NOMO-1 treated with DMSO at 0.1 percent for 48 hours (cell line): Measurements from ENCODE around the gene ARL14EP.

Source experiments
- DNase-seq: peaks from one replicate; lab custom pipeline; 2025; ENCODE audit not compliant: unreplicated experiment; lab: John Stamatoyannopoulos, UW

Gene ARL14EP

DNA sequence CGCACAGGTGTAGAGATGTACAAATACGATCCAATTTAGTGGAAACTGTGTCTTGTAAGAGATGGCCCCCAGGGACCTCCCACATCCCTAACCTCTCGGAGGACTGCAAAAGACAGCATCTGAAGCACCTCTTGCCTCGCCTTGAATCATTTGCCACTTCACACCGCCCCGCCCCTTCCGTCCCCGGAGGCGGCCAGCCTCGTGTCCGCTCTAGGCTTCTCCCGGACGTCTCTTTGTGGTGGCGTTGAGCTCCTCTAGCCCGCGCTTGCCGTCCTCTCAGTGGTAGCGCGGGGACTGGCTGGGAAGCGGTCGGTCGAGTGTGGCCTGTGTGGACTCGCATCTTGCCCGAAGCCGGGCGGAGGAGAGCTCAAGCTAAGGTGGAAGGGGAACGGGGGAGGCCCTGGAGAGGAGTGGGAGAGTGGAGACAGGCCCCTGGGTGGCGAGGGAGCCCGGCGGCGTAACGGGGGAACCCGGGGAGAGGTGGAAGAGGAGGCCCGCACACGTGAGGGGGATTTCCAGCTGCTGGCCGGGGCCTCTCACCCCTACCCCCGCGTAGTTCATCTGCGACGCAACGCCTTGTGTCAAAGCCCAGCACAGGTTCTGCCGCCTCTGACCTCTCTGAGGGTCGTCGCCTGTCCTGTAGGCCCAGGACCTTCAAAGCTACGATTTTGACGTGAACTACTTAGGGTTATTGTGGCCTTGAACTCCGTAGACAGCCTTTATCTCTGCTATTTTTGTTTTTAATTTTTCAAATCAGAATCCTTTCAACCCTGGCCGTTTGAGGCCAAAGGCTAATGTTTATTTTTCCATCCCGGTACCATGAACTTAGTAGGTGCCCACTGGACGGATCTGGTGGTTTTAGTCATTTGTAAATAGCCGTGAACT is at the start of gene ARL14EP:
Gene ARL14EP, plus strand, starts transcription at position 279 of the 885 bp plus-strand sequence. CDS start 7,845 bp downstream, outside the sequence.
- DNase-seq, result peak; percentile 90

DNA sequence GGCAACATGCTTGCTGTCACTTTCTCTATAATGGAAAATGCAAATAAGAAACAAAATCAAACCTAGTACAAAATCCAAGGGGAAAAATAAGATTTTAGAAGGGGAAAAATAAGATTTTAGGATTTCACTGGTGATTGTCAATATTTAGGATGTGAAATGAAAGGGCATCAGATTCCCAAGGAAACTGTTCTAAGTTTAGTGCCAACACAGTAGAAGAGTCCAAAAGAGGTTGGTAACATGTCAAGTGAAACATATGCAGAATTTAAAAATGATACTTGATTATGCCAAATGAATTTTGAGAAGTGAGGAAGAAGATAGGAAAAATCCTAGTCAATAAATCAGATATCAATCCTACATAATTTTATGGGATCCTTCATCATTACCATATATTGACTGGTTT is 45.7 kb upstream of the ARL14EP start:
- DNase-seq, result no peak

DNA sequence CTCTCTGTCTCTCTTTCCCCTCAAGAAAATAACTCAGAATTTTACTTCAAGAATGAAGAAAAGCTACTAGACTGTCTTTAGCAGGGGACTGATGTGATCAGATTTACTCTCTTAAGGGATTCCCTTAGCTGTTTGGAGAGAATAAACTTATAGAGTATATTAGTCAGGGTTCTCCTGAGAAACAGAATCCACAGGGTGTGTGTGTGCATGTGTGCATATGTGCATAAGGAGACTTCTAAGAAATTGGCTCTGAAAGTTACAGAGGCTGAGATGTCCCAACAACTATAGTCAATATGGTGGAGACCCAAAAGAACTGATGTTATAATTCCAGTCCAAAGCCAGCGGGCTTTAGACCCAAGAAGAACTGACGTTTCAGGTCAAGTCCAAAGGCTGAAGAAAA is 43.1 kb upstream of the ARL14EP start:
- no peak for DNase-seq

DNA sequence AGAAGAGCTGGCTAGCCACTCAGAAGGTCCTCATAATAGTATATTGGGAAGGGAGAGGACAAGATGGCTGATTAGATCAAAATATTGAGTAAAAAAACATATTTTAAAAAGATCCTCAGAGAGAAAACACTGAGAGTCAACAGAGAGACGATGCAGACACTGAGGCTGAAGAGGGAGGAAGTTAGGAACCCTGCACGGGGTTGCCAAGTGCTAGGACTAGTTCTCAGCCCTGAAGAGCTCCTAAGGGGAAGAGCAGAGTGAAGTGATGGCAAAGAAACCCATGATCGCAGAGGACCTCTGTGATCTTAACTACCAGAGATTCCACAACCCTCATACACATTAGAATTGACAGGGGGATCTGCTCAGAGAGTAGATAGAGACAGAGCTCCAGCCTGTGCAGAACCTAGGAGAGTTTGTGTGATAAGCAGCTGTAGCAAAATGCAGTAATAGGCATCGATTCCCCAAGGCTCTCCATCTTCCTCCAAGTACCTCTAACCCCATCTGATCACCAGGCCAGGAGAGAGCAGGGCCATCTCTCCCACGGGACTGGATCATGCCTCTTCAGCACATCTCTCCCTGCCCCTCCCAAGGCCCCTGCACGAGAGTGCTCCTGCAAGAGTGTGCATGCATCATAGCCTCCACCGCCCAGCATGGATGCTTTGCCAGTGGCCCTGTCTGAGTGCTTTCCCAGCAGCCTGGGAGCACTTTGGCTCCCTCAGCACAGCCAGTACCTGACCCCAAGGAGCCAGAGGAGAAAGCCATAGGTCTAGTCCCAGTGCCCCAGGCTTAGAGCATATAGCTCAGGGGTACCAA is 41.2 kb upstream of the ARL14EP start:
- no peak for DNase-seq

DNA sequence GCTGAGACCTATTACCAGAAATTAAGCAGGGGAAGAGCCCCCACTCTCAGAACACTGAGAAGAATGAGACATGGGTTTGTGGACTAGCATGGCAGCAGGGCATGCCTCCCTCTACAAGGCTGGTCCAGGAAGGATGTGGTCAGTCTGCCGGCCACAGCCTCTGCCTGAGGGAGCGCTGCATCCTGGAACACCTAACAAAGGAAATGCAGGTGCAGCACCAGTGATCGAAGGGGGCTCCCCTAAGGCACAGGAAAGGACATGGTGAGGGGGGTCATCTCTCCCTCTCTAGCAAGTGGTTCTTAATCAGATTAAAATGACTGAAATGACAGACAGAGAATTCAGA is 40.6 kb upstream of the ARL14EP start:
- DNase-seq, result no peak

DNA sequence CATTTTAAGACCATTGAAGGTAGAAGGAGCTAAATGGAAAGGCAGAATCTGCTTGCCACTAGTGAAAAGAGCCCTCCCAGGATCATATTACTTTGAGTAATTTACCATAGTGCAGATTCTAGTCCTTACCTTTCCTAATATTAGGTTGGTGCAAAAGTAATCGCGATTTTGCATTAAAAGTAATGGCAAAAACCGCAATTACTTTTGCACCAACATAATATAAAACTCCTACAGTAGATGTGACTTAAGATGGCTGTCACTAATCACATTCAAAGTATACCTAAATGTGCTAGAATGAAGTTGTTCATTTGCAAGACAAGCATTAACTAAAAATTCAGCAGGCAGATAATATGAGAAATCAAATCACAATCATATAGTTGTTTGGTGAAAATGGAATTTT is 38.1 kb upstream of the ARL14EP start:
- DNase-seq, result no peak

DNA sequence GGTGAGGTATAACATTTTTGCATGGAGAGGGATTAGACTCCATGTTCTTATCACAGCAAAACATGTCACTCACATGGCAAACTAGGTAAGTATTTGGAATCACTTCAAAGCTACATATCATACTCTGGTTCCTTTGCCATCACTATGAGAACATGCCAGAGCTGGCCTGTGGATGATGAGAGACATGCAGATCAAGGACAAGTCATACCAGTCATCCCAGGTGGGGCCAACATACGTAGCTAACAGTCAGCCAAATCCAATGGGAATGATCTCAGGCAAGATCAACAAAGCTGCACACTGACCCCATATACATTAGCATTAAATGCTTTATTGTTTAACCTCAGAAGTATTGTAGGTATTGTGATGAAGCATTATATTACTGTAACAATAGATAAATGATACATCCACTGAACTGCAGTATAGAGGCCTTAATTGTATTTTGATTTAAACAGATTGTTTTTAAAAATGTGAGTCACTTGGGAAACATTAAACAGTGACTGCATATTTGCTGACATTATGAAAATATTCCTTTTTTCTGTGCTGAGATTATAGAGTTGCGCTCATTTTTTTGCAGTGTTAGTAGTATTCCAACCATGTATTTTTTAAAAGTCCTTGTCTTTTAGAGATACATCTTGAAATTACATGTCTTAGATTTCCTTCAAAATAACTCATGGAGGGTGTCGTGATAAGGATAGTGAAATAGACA is 37.3 kb upstream of the ARL14EP start:
- no peak for DNase-seq

DNA sequence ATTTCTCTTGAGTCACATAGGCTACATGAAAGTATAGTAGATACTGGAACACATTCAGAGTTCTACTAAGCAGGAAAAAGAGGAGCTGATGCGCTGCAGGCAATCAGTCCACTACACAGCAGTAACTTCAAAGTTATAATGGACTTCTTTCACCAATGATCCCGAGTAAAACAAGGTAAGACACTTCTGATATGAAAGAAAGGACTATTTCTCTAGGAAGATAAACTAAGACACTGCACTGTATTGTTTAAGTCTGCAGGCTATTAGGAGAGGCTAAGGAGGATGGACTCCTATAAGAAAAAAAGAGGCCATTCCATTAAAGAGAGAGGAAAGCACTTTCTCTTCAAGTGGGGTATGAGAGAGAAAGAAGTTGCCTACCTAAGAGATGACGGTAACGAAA is 31.6 kb upstream of the ARL14EP start:
- no peak for DNase-seq

DNA sequence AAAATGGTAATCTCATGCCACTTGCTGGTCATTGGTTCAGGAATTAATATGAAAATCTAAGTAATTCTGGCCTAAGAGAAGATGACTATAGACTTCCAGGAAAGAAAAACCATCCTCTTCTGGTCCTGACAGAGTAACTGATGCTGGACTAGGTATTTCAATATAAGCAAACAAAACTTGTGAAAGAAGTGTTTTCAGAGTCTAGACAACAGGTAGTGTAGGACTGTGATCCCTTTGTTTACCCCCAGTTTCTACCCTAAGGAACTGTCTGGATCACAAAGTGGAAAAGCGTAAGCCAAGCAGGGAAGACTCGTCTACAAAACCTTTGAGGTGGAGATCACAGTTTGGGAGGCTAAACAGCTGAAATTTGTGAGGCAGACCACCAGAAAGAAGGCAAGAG is 30.4 kb upstream of the ARL14EP start:
- DNase-seq, result no peak

DNA sequence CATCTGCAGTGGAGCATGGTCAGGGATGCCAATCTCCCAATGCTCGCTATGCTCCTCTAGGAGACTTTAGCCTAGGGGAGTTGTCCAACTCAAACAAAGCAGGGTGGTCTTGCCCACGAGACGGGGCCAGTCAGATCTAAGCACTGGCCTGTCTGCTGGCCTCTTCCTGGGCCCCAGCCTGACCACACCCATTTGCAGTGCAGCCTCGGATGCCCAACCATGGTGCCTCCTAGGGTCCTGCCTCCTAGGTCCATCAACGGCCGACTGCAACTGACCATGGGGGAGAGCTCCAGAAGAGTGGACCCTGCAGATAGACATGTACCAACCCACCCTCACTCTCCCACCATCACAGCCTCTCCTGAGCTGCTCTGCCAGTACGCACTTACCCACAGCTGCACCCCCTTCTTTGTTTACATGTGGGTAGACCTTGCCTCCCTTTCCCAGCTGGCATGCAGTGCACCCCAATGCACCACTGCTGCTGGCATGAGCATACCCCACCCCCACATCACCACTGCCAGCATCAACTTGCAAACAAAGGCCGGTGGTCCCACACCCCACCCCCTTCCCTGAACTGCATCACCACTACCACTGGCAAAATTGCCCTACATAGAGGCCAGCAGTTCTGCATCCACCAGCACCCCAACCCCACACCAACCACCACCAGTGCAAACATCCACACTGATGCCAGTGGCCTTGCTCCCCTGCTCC is 27.6 kb upstream of the ARL14EP start:
- no peak for DNase-seq

DNA sequence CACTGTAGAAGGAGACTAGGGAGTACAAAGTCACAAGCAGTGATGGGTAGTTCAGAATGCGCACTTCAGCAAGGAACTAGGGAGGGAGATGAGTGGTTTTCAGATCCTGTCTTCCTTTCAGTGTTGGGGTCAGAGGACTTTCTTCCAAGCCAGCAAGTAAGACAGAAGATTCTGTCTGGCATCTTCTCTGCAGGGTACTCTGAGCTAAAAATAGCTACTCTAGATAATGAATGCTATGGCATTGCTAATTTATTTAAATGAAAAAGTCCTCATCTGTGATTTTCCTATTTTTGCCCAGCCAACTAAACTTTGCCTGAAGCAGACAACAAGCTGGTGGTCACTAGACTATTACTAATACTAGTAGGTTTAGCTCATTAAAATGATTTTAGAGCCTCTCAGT is 18.3 kb upstream of the ARL14EP start:
- no peak for DNase-seq

DNA sequence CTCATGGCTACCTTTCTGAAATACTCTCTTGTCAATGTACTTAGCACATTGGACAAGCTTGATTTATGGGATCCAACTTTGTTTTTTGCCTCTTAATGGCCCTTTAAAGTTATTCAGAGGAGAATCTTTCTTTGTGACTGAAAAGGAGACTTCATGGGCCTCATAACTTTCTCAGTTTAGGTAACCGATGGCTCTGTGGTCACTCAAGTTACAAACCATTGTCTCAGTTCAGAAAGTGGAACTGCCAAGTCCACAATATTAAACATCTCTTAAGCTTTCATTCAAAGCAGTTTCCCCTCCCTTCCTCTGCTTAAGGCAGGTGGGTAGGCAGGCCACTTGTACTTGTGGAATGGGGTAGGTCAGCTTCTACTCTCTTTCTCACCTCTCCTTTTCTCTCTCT is 12.3 kb upstream of the ARL14EP start:
- DNase-seq, result no peak

DNA sequence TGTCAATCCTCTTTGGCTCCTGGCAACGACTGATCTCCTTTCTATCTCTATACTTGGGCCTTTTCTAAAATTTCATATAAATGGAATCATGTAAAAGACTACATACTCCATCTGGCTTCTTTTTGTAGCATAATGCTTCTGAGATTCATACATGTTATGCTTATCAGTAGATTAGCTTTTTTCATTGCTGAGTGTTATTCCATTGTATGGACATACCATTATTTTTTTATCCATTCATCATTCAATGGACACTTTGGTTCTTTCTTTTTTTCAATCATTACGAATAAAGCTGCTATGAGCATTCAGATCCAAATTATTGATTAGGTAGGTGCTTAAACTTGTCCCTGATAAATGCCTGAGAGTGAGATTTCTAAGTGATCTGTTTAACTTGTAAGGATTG is 11.7 kb upstream of the ARL14EP start:
- no peak for DNase-seq

DNA sequence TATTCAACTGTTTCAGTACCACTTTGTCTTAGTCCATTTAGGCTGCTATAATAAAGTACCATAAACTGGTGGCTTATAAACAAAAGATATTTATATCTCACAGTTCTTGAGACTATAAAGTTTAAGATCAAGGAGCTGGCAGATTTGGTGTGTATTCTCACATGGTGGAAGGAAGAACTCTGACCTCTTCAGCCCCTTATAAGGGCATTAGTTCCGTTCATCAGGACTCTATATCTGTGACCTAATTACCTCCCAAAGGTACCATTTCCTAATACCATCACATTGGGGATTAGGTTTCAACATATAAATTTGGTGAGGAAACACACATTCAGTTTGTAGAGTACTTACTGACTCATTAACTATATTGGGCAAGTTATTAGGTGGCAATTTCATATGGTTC is 10.7 kb upstream of the ARL14EP start:
- no peak for DNase-seq

DNA sequence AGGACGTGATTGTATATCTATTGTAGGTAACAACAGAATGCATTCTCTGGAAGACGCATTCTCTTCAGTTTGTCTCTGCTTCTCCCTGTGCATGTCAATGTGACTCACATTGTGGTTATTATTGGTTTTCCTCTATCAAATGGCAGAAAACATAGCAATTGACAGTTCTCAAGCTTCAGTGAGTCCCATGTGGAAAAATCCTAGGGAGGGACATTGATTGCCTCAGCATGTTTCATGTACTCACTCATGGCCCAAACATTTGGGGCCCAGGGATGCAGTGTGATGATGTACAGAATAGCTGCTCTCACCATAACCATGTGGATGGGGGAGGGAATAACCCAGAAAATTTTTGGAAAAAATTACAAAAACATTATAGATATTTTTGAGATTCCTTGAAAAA is 9.3 kb upstream of the ARL14EP start:
- no peak for DNase-seq

DNA sequence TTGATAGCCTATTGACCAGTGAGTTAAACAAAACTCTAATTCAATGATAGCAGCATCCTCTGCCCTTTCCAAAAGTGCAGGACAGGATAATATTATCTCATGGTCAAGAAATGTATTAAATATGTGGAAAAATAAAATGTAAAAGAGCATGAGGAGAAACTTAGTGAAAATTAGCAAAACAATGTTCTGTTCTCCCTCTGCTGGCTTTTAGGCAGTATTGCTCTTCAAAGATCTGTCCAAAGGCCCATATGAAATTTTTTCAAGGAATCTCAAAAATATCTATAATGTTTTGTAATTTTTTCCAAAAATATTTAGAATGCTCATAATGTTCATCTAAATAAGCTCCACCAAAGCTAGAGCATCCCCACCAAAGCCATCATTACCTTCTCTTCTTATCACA is 8.3 kb upstream of the ARL14EP start:
- no peak for DNase-seq

DNA sequence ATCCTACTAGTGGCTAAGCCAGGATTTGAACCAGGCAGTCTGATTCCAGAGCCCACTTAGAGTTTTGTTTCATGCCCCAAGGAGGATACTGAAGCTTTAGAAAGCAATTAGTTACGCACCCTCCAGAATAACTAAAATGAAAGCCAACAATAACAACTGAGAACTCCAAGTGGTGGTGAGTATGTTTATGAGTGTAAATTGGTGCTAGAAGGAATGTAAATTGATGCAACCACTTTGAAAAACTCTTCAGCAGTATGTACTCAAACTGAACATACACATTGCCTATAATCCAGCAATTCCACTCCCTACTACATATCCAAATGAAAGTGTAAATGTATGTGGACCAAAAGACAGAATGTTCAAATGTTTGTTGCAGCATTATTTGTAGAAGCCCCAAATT is 6.7 kb upstream of the ARL14EP start:
- no peak for DNase-seq

DNA sequence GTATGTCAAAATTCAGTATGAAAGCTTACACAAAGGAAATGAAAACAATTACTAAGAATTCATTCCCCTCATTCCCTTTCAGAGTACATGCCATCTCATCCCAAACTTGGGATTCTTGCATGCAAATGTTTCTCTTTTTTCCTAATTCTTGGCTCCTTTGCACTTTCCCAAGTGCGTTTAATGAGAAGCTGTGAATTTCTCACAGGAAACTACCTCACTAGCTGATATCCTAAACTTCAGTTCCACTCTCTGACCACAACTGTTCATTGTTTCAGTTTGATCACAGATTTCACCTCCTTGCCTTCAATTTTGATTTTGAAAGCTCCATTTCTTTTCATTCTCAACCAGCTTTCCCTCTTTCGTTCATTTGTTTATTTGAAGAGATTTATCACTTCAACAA is 5.9 kb upstream of the ARL14EP start:
- DNase-seq, result no peak

DNA sequence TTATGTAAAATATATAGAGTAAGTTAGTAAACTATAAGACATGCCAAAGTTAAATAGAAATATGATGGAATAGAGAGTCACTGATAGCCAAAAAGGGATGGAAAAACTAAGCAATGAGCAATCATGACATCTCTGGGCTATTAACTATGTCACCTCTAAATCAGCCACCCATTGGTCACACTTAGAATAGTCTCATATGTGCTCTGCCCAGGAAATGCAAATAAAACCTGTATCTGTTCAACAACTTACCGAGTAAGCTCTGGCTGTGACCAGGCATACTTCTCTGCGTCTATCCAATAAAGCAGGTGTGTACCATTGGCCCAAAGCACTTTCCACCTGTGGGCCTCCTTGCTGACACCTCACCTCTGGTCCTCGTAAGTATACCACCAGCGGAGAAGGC is 1.6 kb upstream of the ARL14EP start:
- no peak for DNase-seq

DNA sequence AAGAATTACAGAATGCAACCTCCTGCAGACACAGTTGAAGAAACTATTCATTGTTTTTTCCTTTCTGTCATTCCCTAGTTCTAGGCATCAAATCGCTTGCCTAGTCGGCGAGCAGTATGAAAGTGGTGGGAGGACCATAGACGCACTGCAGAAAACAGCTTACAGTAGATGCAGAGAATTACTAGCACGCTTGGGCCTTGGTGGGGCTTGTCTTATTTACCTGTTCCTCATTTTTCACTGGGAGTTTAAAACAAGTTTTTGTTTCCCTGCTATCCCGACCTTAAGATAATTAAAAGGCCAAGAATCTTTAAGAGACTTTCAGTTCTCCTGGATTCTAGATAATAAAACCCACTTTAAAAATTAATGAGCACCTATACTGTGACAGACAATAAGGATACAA is 713 bp upstream of the ARL14EP start:
- DNase-seq, result no peak

DNA sequence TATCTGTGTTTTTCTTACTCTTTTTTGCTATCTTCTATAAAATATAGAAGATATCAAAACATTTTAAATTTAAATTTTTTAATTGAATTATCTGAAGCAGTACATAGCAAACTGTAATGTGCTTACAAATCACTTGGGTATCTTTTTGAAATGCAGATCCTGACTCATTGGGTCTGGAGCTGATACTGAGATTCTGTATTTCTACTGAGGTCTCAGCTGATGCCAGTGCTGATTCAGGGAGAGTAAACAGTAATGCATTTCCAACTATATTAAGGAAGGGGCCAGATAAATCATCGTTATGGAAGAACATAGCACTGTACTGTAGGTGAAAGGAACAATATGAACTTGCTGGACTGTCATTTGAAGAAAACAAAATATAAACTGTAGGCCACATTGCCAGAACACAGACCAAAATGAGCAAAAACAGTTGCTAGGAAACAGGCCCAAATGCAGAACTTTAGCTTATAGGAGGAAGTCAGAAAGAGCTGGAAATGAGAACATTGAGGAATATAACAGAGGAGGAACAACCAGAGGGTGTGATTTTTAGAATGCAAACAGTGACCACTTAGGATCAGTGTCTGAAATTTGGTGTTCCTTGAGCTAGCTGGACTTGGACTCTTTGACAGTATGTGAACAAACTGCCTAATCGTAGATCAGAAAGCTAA is 3.3 kb downstream of the ARL14EP start:
- DNase-seq, result peak; percentile 25
